ENCODE results near the gene PLD2.

GRCh38 chr17:4795168-4795567, 11.8 kb upstream of the PLD2 start:
- TF ChIP-seq CTCF (IDR thresholded peaks at IDR 0.05; ENCODE audit: low read depth, low read length, poor library complexity, severe bottlenecking) (no peak), EZH2phosphoT487 (IDR thresholded peaks at IDR 0.05; ENCODE audit: borderline replicate concordance, low read length) (no peak)

Measured in DOHH2 (cell line).